Measurements from ENCODE around the gene RFX2. TPM values are rescaled to one million over a fixed set of nuclear protein-coding genes. Genes with fewer than 3 reads are reported as not detected.
A peak's percentile ranks its signal among the peaks of the same experiment; 100 is the strongest.

The RFX2 gene
- total RNA-seq, 2 donors from 2014 or later, result 6.6 to 11.0 TPM

- no peak overlapping the region for H3K27ac Mint-ChIP-seq
- no peak overlapping the region for H3K9ac ChIP-seq (ENCODE audit: extremely low read depth, low read length, poor library complexity, severe bottlenecking)
- H3K36me3 Mint-ChIP-seq (ENCODE audit: low read depth), result peaks cover 6% of the 10 kb centered on the region
- peaks cover 15% of the 10 kb centered on the region for H3K4me1 ChIP-seq (ENCODE audit: control insufficient read depth, insufficient read depth, low read length)
- no peaks in the 10 kb centered on the region for H3K36me3 ChIP-seq (ENCODE audit: control insufficient read depth, insufficient read depth, low read length)
- H3K27ac ChIP-seq (ENCODE audit: low read depth, low read length), result no peak overlapping the region
- H3K27me3 Mint-ChIP-seq (ENCODE audit: insufficient read depth), result peaks cover 37% of the 10 kb centered on the region
- no peak for TF ChIP-seq CTCF (conservative IDR thresholded peaks at IDR 0.05)
- WGBS, 2 experiments (ENCODE audit: insufficient coverage in 1 of 2, insufficient read length in 1 of 2), result 91 to 100% methylated on average over 2 to 3 of the region's 3 CpGs
- no peak overlapping the region for H3K4me3 Mint-ChIP-seq
- H3K9me3 ChIP-seq (ENCODE audit: control insufficient read depth, low read length), result peaks cover 9% of the 10 kb centered on the region
- H3K9me3 Mint-ChIP-seq, result peaks cover 6% of the 10 kb centered on the region
- DNase-seq, result no peak
- peaks cover 15% of the 10 kb centered on the region for H3K27me3 ChIP-seq (ENCODE audit: control insufficient read depth, insufficient read depth, low read length, poor library complexity, severe bottlenecking)
- peaks cover 34% of the 10 kb centered on the region for H3K4me1 Mint-ChIP-seq
- no peak overlapping the region for H3K4me3 ChIP-seq (ENCODE audit: low read length)
Measured at GRCh38 chr19:6090634-6091033, 19.7 kb downstream of the RFX2 start.

DNA sequence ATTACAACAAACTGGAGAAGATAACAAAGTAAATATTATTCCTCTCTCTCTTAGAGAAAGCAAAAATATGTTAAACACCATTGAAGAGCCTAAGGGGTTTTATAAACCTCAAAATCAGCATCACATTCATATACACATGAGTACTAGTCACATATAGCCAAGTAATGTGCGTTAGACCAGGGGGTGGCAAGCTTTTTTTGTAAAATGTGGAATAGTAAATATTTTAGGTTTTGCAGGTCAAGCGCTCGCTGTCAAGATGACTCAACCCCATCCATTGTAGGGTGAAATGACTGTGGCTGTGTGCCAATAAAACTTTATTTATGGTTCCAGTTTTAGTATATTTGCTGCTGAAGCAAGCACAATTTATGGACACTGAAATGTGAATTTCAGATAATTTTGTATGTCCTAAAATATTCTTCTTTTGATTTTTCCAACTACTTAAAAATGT, 21.7 kb downstream of the RFX2 start:
- Histone ChIP-seq H3K4me3 (ENCODE audit: low read length) (no peak overlapping the region), H3K9ac (ENCODE audit: extremely low read depth, low read length, poor library complexity, severe bottlenecking) (no peak overlapping the region), H3K9me3 (ENCODE audit: control insufficient read depth, low read length) (peaks cover 9% of the 10 kb centered on the region), H3K27ac (ENCODE audit: low read depth, low read length) (no peak overlapping the region), H3K4me1 (ENCODE audit: control insufficient read depth, insufficient read depth, low read length) (peaks cover 15% of the 10 kb centered on the region), H3K27me3 (ENCODE audit: control insufficient read depth, insufficient read depth, low read length, poor library complexity, severe bottlenecking) (peaks cover 12% of the 10 kb centered on the region), H3K36me3 (ENCODE audit: control insufficient read depth, insufficient read depth, low read length) (no peaks in the 10 kb centered on the region)
- no peak for DNase-seq
- Mint-ChIP-seq H3K4me3 (no peak overlapping the region), H3K4me1 (peaks cover 34% of the 10 kb centered on the region), H3K9me3 (peaks cover 6% of the 10 kb centered on the region), H3K27me3 (ENCODE audit: insufficient read depth) (peaks cover 26% of the 10 kb centered on the region), H3K27ac (no peak overlapping the region), H3K36me3 (ENCODE audit: low read depth) (peaks cover 6% of the 10 kb centered on the region)
- TF ChIP-seq CTCF (conservative IDR thresholded peaks at IDR 0.05), result no peak
- 95% methylated on average over 3 of the region's 3 CpGs; no CpG with 5 or more reads in 1 of the 2 experiments for WGBS, 2 experiments (ENCODE audit: insufficient coverage in 1 of 2, insufficient read length in 1 of 2)

DNA sequence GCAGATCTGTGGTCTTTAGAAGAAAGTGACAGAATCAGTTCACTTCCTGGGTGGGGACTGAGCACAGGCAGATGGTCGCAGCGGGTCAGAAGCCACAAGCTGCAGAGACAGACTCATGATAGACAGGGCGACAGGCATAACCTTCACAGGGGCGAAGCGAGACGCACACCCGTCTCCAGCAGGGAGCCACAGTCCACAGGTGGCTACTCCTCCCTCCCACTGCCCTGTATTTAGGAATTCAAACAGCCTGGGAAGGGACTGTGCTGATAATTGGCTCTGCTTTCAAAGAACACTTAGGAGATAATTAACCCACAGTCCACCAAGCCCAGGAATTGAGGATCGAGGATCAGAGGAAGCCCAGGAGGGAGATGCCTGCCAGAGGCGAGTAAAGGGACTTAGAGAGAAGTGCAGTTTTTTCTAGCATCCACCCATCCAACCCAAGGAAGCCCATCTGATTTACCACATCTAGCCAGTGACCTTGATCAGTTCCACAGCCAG, 23.2 kb downstream of the RFX2 start:
- Histone ChIP-seq H3K9ac (ENCODE audit: extremely low read depth, low read length, poor library complexity, severe bottlenecking) (no peak overlapping the region), H3K9me3 (ENCODE audit: control insufficient read depth, low read length) (peaks cover 9% of the 10 kb centered on the region), H3K4me3 (ENCODE audit: low read length) (peak overlapping the region; percentile 61), H3K27me3 (ENCODE audit: control insufficient read depth, insufficient read depth, low read length, poor library complexity, severe bottlenecking) (no peaks in the 10 kb centered on the region), H3K27ac (ENCODE audit: low read depth, low read length) (peak overlapping the region; percentile 52), H3K36me3 (ENCODE audit: control insufficient read depth, insufficient read depth, low read length) (no peaks in the 10 kb centered on the region), H3K4me1 (ENCODE audit: control insufficient read depth, insufficient read depth, low read length) (peaks cover 9% of the 10 kb centered on the region)
- 51% methylated on average over 9 of the region's 9 CpGs; no CpG with 5 or more reads in 1 of the 2 experiments for WGBS, 2 experiments (ENCODE audit: insufficient coverage in 1 of 2, insufficient read length in 1 of 2)
- H3K4me3 Mint-ChIP-seq, result peak overlapping the region; percentile 31
- peaks cover 6% of the 10 kb centered on the region for H3K9me3 Mint-ChIP-seq
- peak overlapping the region; percentile 87 for H3K27ac Mint-ChIP-seq
- H3K36me3 Mint-ChIP-seq (ENCODE audit: low read depth), result peaks cover 6% of the 10 kb centered on the region
- H3K4me1 Mint-ChIP-seq, result peaks cover 27% of the 10 kb centered on the region
- DNase-seq, result peak; percentile 69
- TF ChIP-seq CTCF (conservative IDR thresholded peaks at IDR 0.05), result no peak
- peaks cover 13% of the 10 kb centered on the region for H3K27me3 Mint-ChIP-seq (ENCODE audit: insufficient read depth)

Measured in endodermal cell (in vitro differentiated cells).